DND-41 (cell line): ENCODE results near the gene NECAB3.
"Not testable (repeated sequence)": the region's sequence is repeated elsewhere in the genome, so short reads cannot be mapped to it uniquely, and the experiment has no call there.

Experiments used
- ATAC-seq: fragments of 200-7000 bp; cut with Tn5 transposase; 3 replicates; pipeline ENCODE4 v1.9.1; 2021; ENCODE audit warnings: low read depth; ENCODE audit not compliant: insufficient read depth
- DNase-seq: peaks from one replicate; pipeline ENCODE4 v3.0.0-alpha.2; 2020
- H2AFZ ChIP-seq: 2 replicates; pipeline ENCODE4 v1.6.0; 2012; ENCODE audit warnings: low read depth, low read length
- H3K27ac ChIP-seq: 2 replicates; pipeline ENCODE4 v1.5.1; 2012; ENCODE audit warnings: low read length, inconsistent platforms
- H3K27me3 ChIP-seq: fragments of 200-600 bp; sonication (generic); 2 replicates; pipeline ENCODE4 v1.6.0; 2012; ENCODE audit warnings: low read length, mild to moderate bottlenecking, inconsistent platforms; ENCODE audit not compliant: insufficient read depth, poor library complexity
- H3K36me3 ChIP-seq: 2 replicates; pipeline ENCODE4 v1.5.1; 2012; ENCODE audit warnings: low read length, inconsistent platforms; ENCODE audit not compliant: insufficient read depth
- H3K4me1 ChIP-seq: 2 replicates; pipeline ENCODE4 v1.5.1; 2012; ENCODE audit warnings: mild to moderate bottlenecking, low read length; ENCODE audit not compliant: insufficient read depth
- H3K4me2 ChIP-seq: 2 replicates; pipeline ENCODE4 v1.6.0; 2012; ENCODE audit warnings: mild to moderate bottlenecking, moderate library complexity, low read length, inconsistent platforms; ENCODE audit not compliant: insufficient read depth
- H3K4me3 ChIP-seq, 2 experiments: fragments of 200-600 bp in 1 of 2; shearing (Covaris generic) in 1 of 2; 2 replicates each; pipeline ENCODE4 v1.5.1; 2012 to 2016; ENCODE audit warnings: inconsistent platforms in 2 of 2, low read length in 2 of 2, mild to moderate bottlenecking in 2 of 2, low read depth in 1 of 2, moderate library complexity in 1 of 2
- H3K79me2 ChIP-seq: 2 replicates; pipeline ENCODE4 v1.6.0; 2012; ENCODE audit warnings: low read length, inconsistent platforms; ENCODE audit not compliant: insufficient read depth
- H3K9ac ChIP-seq: 2 replicates; pipeline ENCODE4 v1.6.0; 2012; ENCODE audit warnings: low read depth, mild to moderate bottlenecking, inconsistent platforms, low read length, moderate library complexity
- H3K9me3 ChIP-seq: 2 replicates; pipeline ENCODE4 v1.5.1; 2012; ENCODE audit warnings: low read length, moderate library complexity, mild to moderate bottlenecking, inconsistent platforms; ENCODE audit not compliant: insufficient read depth, severe bottlenecking
- H4K20me1 ChIP-seq: 2 replicates; pipeline ENCODE4 v1.6.0; 2012; ENCODE audit warnings: low read length; ENCODE audit not compliant: insufficient read depth
- EZH2 ChIP-seq: IDR thresholded peaks from 3 replicates; pipeline ENCODE4 v1.6.1; 2012; ENCODE audit warnings: borderline replicate concordance, low read depth, mild to moderate bottlenecking, moderate library complexity, low read length, inconsistent platforms; ENCODE audit not compliant: severe bottlenecking
- TF ChIP-seq, protein P1 (sequence below): IDR thresholded peaks from 2 replicates; pipeline ENCODE4 v1.5.1; 2012; ENCODE audit warnings: borderline replicate concordance, low read length, moderate library complexity, mild to moderate bottlenecking; ENCODE audit not compliant: poor library complexity, severe bottlenecking; ENCODE audit errors: extremely low read depth

The NECAB3 gene

DNA sequence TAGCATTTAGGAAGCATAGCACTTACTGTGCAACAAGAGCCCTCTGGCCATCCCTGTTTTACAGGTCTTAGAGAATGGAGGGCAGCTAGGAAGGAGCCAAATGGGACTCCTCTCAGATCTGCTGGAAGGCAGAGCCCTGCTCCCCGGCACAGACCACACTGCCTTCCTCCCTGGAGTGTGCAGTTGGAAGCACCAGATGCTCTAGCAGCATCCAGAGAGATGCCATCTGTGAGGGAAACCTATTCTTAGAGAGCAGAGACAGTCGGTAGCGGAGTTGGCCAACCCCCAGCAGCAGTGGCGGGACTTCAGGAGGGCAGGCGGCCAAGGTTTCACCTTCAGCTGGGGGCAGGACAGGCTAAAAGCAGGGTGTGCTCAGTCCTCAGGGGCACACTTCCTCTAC, 28.6 kb upstream of the NECAB3 start:
- no peak overlapping the region for H3K27ac ChIP-seq
- H3K4me3 ChIP-seq = no peak overlapping the region
- no peaks in the 10 kb centered on the region for H3K79me2 ChIP-seq
- DNase-seq (no peak), ATAC-seq (peak; percentile 9; the same call in 1 of the 3 replicates)
- H2AFZ ChIP-seq = no peak overlapping the region
- H4K20me1 ChIP-seq = no peaks in the 10 kb centered on the region
- no peaks in the 10 kb centered on the region for H3K27me3 ChIP-seq
- no peak overlapping the region for H3K9ac ChIP-seq
- H3K9me3 ChIP-seq = no peaks in the 10 kb centered on the region
- H3K4me1 ChIP-seq = no peaks in the 10 kb centered on the region
- TF ChIP-seq, protein P1, sequence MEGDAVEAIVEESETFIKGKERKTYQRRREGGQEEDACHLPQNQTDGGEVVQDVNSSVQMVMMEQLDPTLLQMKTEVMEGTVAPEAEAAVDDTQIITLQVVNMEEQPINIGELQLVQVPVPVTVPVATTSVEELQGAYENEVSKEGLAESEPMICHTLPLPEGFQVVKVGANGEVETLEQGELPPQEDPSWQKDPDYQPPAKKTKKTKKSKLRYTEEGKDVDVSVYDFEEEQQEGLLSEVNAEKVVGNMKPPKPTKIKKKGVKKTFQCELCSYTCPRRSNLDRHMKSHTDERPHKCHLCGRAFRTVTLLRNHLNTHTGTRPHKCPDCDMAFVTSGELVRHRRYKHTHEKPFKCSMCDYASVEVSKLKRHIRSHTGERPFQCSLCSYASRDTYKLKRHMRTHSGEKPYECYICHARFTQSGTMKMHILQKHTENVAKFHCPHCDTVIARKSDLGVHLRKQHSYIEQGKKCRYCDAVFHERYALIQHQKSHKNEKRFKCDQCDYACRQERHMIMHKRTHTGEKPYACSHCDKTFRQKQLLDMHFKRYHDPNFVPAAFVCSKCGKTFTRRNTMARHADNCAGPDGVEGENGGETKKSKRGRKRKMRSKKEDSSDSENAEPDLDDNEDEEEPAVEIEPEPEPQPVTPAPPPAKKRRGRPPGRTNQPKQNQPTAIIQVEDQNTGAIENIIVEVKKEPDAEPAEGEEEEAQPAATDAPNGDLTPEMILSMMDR = no peak
- no peak for TF ChIP-seq EZH2
- peaks cover 19% of the 10 kb centered on the region for H3K36me3 ChIP-seq
- H3K4me2 ChIP-seq = no peak overlapping the region

DNA sequence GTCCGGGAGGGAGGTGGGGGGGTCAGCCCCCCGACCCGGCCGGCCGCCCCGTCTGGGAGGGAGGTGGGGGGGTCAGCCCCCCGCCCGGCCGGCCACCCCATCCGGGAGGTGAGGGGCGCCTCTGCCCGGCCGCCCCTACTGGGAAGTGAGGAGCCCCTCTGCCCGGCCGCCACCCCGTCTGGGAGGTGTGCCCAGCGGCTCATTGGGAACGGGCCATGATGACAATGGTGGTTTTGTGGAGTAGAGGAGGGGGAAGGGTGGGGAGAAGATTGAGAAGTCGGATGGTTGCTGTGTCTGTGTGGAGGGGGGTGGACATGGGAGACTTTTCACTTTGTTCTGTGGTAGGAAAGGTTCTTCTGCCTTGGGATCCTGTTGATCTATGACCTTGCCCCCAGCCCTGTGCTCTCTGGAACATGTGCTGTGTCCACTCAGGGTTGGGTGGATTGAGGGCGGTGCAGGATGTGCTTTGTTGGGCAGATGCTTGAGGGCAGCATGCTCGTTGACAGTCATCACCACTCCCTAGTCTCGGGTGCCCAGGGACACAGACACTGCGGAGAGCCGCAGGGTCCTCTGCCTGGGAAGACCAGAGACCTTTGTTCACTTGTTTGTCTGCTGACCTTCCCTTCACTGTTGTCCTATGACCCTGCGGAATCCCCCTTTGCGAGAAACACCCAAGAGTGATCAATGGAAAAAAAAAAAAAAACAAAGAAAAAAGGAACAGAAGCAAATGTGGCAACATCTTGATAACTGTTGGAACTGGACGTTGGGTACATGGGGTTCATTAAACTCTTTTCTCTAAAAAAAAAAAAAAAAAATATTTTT, 27.6 kb upstream of the NECAB3 start:
- H3K4me2 ChIP-seq = no peak overlapping the region
- no peaks in the 10 kb centered on the region for H3K27me3 ChIP-seq
- DNase-seq = no peak
- no peaks in the 10 kb centered on the region for H4K20me1 ChIP-seq
- ATAC-seq = no peak
- no peak overlapping the region for H2AFZ ChIP-seq
- H3K79me2 ChIP-seq = no peaks in the 10 kb centered on the region
- no peak for TF ChIP-seq EZH2
- TF ChIP-seq, protein P1 = no peak
- H3K36me3 ChIP-seq = peaks cover 10% of the 10 kb centered on the region
- H3K4me1 ChIP-seq = no peaks in the 10 kb centered on the region
- no peak overlapping the region for H3K27ac ChIP-seq
- H3K4me3 ChIP-seq = no peak overlapping the region
- H3K9ac ChIP-seq = no peak overlapping the region
- no peaks in the 10 kb centered on the region for H3K9me3 ChIP-seq

DNA sequence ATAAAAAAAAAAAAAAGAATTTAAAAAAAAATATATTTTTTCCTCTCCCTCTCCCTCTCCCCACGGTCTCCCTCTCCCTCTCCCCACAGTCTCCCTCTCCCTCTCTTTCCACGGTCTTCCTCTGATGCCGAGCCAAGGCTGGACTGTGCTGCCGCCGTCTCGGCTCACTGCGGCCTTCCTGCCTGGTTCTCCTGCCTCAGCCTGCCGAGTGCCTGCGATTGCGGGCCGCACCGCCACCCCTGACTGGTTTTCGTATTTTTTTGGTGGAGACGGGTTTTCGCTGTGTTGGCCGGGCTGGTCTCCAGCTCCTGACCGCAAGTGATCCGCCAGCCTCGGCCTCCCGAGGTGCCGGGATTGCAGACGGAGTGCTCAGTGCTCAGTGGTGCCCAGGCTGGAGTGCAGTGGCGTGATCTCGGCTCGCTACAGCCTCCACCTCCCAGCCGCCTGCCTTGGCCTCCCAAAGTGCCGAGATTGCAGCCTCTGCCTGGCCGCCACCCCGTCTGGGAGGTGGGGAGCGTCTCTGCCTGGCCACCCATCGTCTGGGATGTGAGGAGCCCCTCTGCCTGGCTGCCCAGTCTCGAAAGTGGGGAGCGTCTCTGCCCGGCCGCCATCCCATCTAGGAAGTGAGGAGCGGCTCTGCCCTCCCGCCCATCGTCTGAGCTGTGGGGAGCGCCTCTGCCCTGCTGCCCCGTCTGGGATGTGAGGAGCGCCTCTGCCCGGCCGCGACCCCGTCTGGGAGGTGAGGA, 26.6 kb upstream of the NECAB3 start:
- DNase-seq, H3K4me2 ChIP-seq, H3K9me3 ChIP-seq, H4K20me1 ChIP-seq, H3K27me3 ChIP-seq, H3K79me2 ChIP-seq, H3K4me1 ChIP-seq, H3K4me3 ChIP-seq, ATAC-seq, H3K36me3 ChIP-seq, H3K27ac ChIP-seq, H3K9ac ChIP-seq, H2AFZ ChIP-seq: not testable (repeated sequence)

DNA sequence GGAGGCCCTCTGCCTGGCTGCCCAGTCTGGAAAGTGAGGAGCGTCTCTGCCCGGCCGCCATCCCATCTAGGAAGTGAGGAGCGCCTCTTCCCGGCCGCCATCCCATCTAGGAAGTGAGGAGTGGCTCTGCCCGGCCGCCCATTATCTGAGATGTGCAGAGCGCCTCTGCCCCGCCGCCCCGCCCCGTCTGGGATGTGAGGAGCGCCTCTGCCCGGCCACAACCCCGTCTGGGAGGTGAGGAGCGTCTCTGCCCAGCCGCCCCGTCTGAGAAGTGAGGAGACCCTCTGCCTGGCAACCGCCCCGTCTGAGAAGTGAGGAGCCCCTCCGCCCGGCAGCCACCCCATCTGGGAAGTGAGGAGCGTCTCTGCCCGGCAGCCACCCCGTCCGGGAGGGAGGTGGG, 24.7 kb upstream of the NECAB3 start:
- not testable (repeated sequence) for H3K36me3 ChIP-seq, H3K4me2 ChIP-seq, H3K79me2 ChIP-seq, ATAC-seq, H3K9ac ChIP-seq, H4K20me1 ChIP-seq, H2AFZ ChIP-seq, H3K4me3 ChIP-seq, H3K27ac ChIP-seq, H3K4me1 ChIP-seq, DNase-seq, H3K27me3 ChIP-seq, H3K9me3 ChIP-seq
